Liver (tissue), 9 donors: Measurements from ENCODE around the gene MAP6D1. TPM values are rescaled to one million over a fixed set of nuclear protein-coding genes. Genes with fewer than 3 reads are reported as not detected.

Experiments used
- DNase-seq: peaks from one replicate; pipeline ENCODE4 v3.0.0-alpha.2; 2017; ENCODE audit warnings: low spot score
- H3K27ac ChIP-seq, 2 donors: one replicate each; pipeline ENCODE4 v1.7.0; 2013; ENCODE audit warnings: inconsistent platforms in 2 of 2, low read length in 2 of 2, control low read depth in 1 of 2, low read depth in 1 of 2, mild to moderate bottlenecking in 1 of 2
- H3K27me3 ChIP-seq, 4 donors: one replicate each; pipeline versions ENCODE4 v1.6.1 to v1.7.0; 2013; ENCODE audit warnings: low read length in 3 of 4, inconsistent platforms in 1 of 4, mild to moderate bottlenecking in 1 of 4, moderate library complexity in 1 of 4; ENCODE audit not compliant: control insufficient read depth in 4 of 4, insufficient read depth in 4 of 4
- H3K36me3 ChIP-seq, 4 donors: one replicate each; pipeline versions ENCODE4 v1.6.1 to v1.7.0; 2013; ENCODE audit warnings: low read length in 3 of 4, mild to moderate bottlenecking in 3 of 4, low read depth in 1 of 4, moderate library complexity in 1 of 4; ENCODE audit not compliant: control insufficient read depth in 4 of 4, insufficient read depth in 3 of 4
- H3K4me1 ChIP-seq, 4 donors: one replicate each; pipeline versions ENCODE4 v1.6.1 to v1.7.0; 2013; ENCODE audit warnings: low read length in 3 of 4, mild to moderate bottlenecking in 3 of 4, moderate library complexity in 1 of 4; ENCODE audit not compliant: control insufficient read depth in 4 of 4, insufficient read depth in 4 of 4
- H3K4me3 ChIP-seq, 3 donors: one replicate each; pipeline versions ENCODE4 v1.6.1 to v1.7.0; 2013; ENCODE audit warnings: low read length in 3 of 3, control low read depth in 1 of 3, low read depth in 1 of 3, mild to moderate bottlenecking in 1 of 3
- H3K9ac ChIP-seq, 2 donors: one replicate each; pipeline ENCODE4 v1.7.0; 2013; ENCODE audit warnings: low read length in 2 of 2, mild to moderate bottlenecking in 2 of 2, moderate library complexity in 2 of 2, control low read depth in 1 of 2, low read depth in 1 of 2
- H3K9me3 ChIP-seq, 4 donors: one replicate each; pipeline versions ENCODE4 v1.6.1 to v1.7.0; 2013; ENCODE audit warnings: low read length in 3 of 4; ENCODE audit not compliant: control insufficient read depth in 4 of 4
- EGR1 ChIP-seq, 2 donors: IDR thresholded peaks; 2 replicates each; pipeline ENCODE4 v1.6.1; 2016 to 2018; ENCODE audit warnings: antibody characterized with exemption in 2 of 2, low read depth in 2 of 2
- FOXA1 ChIP-seq: IDR thresholded peaks from 2 replicates; pipeline ENCODE4 v1.6.1; 2016; ENCODE audit warnings: antibody characterized with exemption
- FOXA2 ChIP-seq: IDR thresholded peaks from 2 replicates; pipeline ENCODE4 v1.6.1; 2016; ENCODE audit warnings: antibody characterized with exemption
- GABPA ChIP-seq, 2 donors: IDR thresholded peaks in 1 of 2; conservative IDR thresholded peaks in 1 of 2; 2 replicates each; pipeline ENCODE4 v1.6.1; 2016; ENCODE audit warnings: antibody characterized with exemption in 2 of 2, mild to moderate bottlenecking in 1 of 2, moderate library complexity in 1 of 2
- HNF4A ChIP-seq, 2 donors: conservative IDR thresholded peaks; 2 replicates each; pipeline ENCODE4 v1.6.1; 2016; ENCODE audit warnings: antibody characterized with exemption in 2 of 2, mild to moderate bottlenecking in 2 of 2
- HNF4G ChIP-seq: IDR thresholded peaks from 2 replicates; pipeline ENCODE4 v1.6.1; 2016; ENCODE audit warnings: antibody characterized with exemption
- JUND ChIP-seq, 2 donors: IDR thresholded peaks; 2 replicates each; pipeline ENCODE4 v1.6.1; 2016; ENCODE audit warnings: antibody characterized with exemption in 2 of 2
- NR2F2 ChIP-seq: IDR thresholded peaks from 2 replicates; pipeline ENCODE4 v1.6.1; 2016; ENCODE audit warnings: antibody characterized with exemption
- RAD21 ChIP-seq, 2 donors: IDR thresholded peaks; 2 replicates each; pipeline ENCODE4 v1.6.1; 2016; ENCODE audit warnings: antibody characterized with exemption in 2 of 2, mild to moderate bottlenecking in 2 of 2
- RXRA ChIP-seq, 2 donors: IDR thresholded peaks; 2 replicates each; pipeline ENCODE4 v1.6.1; 2017 to 2018; ENCODE audit warnings: antibody characterized with exemption in 2 of 2, mild to moderate bottlenecking in 1 of 2
- SP1 ChIP-seq: IDR thresholded peaks from 2 replicates; pipeline ENCODE4 v1.6.1; 2018; ENCODE audit warnings: antibody characterized with exemption, mild to moderate bottlenecking
- TAF1 ChIP-seq: conservative IDR thresholded peaks from 2 replicates; pipeline ENCODE4 v1.6.1; 2016; ENCODE audit warnings: antibody characterized with exemption, mild to moderate bottlenecking
- YY1 ChIP-seq: IDR thresholded peaks from 2 replicates; pipeline ENCODE4 v1.6.1; 2016; ENCODE audit warnings: antibody characterized with exemption, mild to moderate bottlenecking
- WGBS: extraction: QIAGEN DNeasy Blood & Tissue Kit; methylation state at CpG from one replicate; pipeline ENCODE4 v1.1.7; 2013; 5-methylcytosine and 5-hydroxymethylcytosine counted together
- polyA plus RNA-seq, 2 donors: library from polyadenylated mRNA; stranded (reverse) in 1 of 2; unstranded in 1 of 2; fragments of 200-250 nt in 1 of 2; fragments of >200 nt in 1 of 2; fragmentation: Nextera tagmentation in 1 of 2; extraction: Ambion mirVana in 1 of 2; gene quantifications; one replicate each; pipeline versions ENCODE4 v1.2.1 to v1.2.3, GENCODE V29; 2013 to 2015
- total RNA-seq, 2 donors: library from RNA; depleted of rRNA; stranded (reverse); fragments of >200 nt; gene quantifications; one replicate each; pipeline ENCODE4 v1.2.3, GENCODE V29; 2014
- TF ChIP-seq, protein P1 (sequence below): fragments of 150-350 bp; IDR thresholded peaks from 2 replicates; pipeline ENCODE4 v1.5.1; 2017; ENCODE audit warnings: improper control_type of control experiment, low read depth, low read length; ENCODE audit not compliant: missing input control
- TF ChIP-seq, protein P2 (sequence below): IDR thresholded peaks from 2 replicates; pipeline ENCODE4 v1.6.1; 2016; ENCODE audit warnings: antibody characterized with exemption, mild to moderate bottlenecking
- TF ChIP-seq, protein P3 (sequence below): IDR thresholded peaks from 2 replicates; pipeline ENCODE4 v1.6.1; 2016; ENCODE audit warnings: antibody characterized with exemption
- TF ChIP-seq, protein P4 (sequence below): IDR thresholded peaks from 2 replicates; pipeline ENCODE4 v1.6.1; 2016; ENCODE audit warnings: antibody characterized with exemption
- TF ChIP-seq, protein P5 (sequence below): IDR thresholded peaks from 2 replicates; pipeline ENCODE4 v1.6.1; 2016; ENCODE audit warnings: antibody characterized with exemption
- donor health status: healthy.
- donor health status: healthy.
- donor health status: healthy.
- donor health status: healthy.
- donor health status: healthy.

Gene MAP6D1
- total and polyA plus RNA-seq, 4 donors = 0.06 to 0.33 (median 0.19) TPM; not detected in 1

DNA sequence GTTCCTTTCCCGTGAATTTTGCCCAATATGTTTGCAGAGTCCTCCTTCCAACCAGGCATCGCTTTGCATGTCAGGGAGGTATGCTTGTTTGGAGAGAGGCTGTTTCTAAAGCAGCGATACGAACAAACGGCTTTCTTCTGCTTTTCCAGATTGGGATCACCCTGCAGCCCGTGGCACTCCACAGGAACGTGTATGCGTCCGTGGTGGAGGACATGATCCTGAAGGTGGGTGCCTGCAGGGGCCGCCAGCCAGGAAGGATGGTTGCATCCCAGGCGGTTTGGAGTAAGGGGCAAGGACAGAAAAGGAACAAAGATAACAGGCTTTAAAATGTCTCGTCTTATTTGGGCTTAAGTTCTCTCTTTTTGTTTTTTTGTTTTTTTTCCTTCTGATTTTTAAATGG lies 17.5 kb downstream of the MAP6D1 start:
- H3K27ac ChIP-seq = no peak overlapping the region
- H3K36me3 ChIP-seq = peaks cover 5 to 53% (median 27%) of the 10 kb centered on the region in 4 donors
- H3K27me3 ChIP-seq = no peaks in the 10 kb centered on the region
- no peak overlapping the region for H3K9ac ChIP-seq
- H3K9me3 ChIP-seq = no peaks in the 10 kb centered on the region
- H3K4me1 ChIP-seq = no peaks in the 10 kb centered on the region
- 96% methylated on average over 12 of the region's 12 CpGs for WGBS
- no peak for DNase-seq
- TF ChIP-seq, protein P1, sequence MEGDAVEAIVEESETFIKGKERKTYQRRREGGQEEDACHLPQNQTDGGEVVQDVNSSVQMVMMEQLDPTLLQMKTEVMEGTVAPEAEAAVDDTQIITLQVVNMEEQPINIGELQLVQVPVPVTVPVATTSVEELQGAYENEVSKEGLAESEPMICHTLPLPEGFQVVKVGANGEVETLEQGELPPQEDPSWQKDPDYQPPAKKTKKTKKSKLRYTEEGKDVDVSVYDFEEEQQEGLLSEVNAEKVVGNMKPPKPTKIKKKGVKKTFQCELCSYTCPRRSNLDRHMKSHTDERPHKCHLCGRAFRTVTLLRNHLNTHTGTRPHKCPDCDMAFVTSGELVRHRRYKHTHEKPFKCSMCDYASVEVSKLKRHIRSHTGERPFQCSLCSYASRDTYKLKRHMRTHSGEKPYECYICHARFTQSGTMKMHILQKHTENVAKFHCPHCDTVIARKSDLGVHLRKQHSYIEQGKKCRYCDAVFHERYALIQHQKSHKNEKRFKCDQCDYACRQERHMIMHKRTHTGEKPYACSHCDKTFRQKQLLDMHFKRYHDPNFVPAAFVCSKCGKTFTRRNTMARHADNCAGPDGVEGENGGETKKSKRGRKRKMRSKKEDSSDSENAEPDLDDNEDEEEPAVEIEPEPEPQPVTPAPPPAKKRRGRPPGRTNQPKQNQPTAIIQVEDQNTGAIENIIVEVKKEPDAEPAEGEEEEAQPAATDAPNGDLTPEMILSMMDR = no peak
- TF ChIP-seq TAF1 (no peak), HNF4A (conservative IDR thresholded peaks at IDR 0.05) (no peak), RAD21 (IDR thresholded peaks at IDR 0.05) (no peak), HNF4G (no peak), YY1 (no peak), NR2F2 (no peak), RXRA (IDR thresholded peaks at IDR 0.05) (no peak), GABPA (IDR thresholded peaks at IDR 0.05 in 1 of 2, conservative IDR thresholded peaks at IDR 0.05 in 1 of 2) (no peak), EGR1 (IDR thresholded peaks at IDR 0.05; ENCODE audit: low read depth in 2 of 2) (no peak), JUND (IDR thresholded peaks at IDR 0.05) (no peak), FOXA2 (no peak), SP1 (no peak), FOXA1 (no peak)
- TF ChIP-seq, protein P2, sequence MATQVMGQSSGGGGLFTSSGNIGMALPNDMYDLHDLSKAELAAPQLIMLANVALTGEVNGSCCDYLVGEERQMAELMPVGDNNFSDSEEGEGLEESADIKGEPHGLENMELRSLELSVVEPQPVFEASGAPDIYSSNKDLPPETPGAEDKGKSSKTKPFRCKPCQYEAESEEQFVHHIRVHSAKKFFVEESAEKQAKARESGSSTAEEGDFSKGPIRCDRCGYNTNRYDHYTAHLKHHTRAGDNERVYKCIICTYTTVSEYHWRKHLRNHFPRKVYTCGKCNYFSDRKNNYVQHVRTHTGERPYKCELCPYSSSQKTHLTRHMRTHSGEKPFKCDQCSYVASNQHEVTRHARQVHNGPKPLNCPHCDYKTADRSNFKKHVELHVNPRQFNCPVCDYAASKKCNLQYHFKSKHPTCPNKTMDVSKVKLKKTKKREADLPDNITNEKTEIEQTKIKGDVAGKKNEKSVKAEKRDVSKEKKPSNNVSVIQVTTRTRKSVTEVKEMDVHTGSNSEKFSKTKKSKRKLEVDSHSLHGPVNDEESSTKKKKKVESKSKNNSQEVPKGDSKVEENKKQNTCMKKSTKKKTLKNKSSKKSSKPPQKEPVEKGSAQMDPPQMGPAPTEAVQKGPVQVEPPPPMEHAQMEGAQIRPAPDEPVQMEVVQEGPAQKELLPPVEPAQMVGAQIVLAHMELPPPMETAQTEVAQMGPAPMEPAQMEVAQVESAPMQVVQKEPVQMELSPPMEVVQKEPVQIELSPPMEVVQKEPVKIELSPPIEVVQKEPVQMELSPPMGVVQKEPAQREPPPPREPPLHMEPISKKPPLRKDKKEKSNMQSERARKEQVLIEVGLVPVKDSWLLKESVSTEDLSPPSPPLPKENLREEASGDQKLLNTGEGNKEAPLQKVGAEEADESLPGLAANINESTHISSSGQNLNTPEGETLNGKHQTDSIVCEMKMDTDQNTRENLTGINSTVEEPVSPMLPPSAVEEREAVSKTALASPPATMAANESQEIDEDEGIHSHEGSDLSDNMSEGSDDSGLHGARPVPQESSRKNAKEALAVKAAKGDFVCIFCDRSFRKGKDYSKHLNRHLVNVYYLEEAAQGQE = no peak
- TF ChIP-seq, protein P3, sequence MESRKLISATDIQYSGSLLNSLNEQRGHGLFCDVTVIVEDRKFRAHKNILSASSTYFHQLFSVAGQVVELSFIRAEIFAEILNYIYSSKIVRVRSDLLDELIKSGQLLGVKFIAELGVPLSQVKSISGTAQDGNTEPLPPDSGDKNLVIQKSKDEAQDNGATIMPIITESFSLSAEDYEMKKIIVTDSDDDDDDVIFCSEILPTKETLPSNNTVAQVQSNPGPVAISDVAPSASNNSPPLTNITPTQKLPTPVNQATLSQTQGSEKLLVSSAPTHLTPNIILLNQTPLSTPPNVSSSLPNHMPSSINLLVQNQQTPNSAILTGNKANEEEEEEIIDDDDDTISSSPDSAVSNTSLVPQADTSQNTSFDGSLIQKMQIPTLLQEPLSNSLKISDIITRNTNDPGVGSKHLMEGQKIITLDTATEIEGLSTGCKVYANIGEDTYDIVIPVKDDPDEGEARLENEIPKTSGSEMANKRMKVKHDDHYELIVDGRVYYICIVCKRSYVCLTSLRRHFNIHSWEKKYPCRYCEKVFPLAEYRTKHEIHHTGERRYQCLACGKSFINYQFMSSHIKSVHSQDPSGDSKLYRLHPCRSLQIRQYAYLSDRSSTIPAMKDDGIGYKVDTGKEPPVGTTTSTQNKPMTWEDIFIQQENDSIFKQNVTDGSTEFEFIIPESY = no peak
- TF ChIP-seq, protein P4, sequence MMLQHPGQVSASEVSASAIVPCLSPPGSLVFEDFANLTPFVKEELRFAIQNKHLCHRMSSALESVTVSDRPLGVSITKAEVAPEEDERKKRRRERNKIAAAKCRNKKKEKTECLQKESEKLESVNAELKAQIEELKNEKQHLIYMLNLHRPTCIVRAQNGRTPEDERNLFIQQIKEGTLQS = no peak
- TF ChIP-seq, protein P5, sequence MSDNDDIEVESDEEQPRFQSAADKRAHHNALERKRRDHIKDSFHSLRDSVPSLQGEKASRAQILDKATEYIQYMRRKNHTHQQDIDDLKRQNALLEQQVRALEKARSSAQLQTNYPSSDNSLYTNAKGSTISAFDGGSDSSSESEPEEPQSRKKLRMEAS = no peak
- H3K4me3 ChIP-seq = no peak overlapping the region
